UCSD-AML1 (cell line): ENCODE data around the gene IER5.

Source experiments
- DNase-seq: peaks from one replicate; lab custom pipeline; 2025; ENCODE audit not compliant: unreplicated experiment; lab: John Stamatoyannopoulos, UW

IER5 gene

DNA sequence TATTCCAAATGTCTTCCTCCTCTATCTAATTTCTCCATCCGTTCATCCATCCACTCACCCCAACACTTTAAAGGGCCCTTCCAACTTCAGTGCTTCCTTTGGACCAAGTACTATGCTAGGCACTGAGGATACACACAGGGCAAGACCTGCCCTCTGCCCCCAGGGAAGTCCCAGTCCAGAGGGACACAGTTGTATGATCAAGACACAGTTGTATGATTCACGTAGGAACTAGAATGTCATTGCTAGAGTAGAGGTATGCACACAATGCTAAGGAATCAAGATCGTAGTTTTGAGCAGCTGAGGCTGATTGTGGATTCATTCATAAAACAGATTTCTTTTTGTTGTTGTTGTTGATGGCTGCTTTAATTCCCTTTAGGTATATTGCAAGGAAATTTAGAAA is 11.6 kb upstream of the IER5 start:
- no peak for DNase-seq

DNA sequence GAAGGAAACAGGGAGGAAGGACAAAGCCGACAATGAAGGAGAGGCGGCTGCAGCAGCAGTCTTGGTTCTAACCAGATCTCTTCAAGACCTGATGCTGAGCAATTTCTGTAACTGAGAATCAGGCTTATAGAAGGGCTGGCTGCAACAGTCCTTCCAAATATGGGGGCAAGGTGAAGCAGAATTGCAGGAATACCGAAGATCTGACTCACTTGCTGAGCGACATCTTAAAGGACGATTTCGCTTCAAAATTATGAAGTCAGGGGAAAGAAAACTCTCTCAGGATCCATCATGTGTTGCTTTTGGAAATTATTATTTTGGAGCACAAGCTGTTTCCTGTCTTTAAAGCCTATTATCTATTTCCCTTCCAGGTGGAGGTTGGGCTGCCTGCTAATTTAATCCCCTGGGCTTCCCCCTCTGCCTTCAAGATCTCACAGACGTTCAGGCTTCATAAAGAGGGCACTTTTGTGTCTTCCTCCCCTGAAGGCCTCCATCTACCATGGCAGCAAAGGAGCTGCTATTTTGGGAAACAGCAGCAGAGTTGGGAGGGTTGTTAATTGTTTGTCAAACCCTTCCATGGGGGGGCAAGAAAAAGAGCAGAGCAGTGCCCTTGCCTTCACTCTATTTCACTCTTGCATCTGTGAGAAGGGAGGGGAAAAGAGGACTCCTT is 10.8 kb upstream of the IER5 start:
- DNase-seq, result no peak

DNA sequence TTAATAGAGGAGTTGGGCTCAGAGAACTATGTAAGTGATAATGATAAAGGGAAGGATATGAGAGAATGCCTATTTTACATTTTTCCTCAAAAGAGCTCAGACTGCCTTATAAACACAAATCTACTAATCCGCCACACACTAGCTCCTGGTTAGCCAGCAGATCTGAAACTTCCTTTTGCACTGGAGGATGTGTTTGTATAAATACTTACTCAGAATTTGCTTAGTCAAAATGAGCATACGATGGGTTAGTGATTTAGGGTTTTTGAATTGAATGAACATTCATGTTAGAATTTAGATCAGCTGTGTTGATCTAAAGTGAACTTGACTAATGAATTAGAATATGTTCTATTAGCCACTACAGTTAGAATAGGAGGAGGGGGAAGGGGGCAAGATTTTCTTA is 9.1 kb upstream of the IER5 start:
- no peak for DNase-seq

DNA sequence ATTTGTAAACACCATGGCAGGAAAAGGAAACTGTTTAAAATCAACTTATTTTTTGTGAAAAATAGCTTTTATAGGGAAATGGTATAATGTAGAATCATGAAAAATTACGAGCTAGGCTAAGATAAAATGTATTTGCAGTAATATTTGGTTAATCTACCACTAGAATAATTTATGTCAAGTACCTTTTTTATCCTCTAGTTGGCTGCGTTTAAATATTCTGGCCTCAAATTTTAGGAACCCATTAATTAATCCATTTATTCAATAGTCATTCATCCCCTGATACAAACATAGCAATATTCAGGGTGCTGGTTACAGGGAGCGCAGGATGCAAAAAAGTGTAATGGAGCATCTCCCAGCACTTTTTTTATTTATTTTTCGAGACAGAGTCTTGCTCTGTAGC is 8.6 kb upstream of the IER5 start:
- no peak for DNase-seq

DNA sequence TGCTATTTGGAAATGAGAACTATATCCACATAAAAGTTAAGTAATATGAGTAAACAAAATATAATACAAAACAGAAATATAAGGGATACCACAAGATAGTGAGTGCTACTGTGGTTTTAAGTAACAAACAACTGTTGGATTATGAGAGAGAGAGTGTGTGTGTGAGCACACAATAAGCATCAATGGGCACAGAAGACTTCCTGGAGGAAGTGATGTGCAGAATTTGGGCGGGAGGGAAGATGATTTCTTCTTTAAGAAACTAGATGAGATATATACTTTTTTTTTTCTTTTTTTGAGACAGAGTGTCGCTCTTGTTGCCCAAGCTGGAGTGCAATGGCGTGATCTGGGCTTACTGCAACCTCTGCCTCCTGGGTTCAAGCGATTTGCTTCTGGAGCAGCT is 7.9 kb upstream of the IER5 start:
- no peak for DNase-seq

DNA sequence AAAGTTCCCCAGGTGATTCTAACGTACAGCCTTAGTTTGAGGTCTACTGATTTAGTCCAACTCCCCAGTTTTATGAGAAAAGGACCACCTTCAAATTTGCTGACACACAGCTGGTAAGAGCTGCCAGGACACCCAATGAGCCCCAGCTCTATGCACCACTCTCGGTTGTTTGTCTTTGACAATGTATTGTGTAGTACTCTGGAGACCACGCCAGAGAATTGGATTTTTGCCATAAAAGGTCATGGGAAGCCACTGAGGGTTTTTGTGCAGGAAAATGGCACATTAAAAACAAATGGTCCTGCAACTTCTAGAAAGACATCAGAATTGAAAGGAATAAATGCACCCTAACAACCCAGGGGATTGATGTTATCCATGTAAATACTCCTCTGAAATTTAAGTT is 7.1 kb upstream of the IER5 start:
- no peak for DNase-seq

DNA sequence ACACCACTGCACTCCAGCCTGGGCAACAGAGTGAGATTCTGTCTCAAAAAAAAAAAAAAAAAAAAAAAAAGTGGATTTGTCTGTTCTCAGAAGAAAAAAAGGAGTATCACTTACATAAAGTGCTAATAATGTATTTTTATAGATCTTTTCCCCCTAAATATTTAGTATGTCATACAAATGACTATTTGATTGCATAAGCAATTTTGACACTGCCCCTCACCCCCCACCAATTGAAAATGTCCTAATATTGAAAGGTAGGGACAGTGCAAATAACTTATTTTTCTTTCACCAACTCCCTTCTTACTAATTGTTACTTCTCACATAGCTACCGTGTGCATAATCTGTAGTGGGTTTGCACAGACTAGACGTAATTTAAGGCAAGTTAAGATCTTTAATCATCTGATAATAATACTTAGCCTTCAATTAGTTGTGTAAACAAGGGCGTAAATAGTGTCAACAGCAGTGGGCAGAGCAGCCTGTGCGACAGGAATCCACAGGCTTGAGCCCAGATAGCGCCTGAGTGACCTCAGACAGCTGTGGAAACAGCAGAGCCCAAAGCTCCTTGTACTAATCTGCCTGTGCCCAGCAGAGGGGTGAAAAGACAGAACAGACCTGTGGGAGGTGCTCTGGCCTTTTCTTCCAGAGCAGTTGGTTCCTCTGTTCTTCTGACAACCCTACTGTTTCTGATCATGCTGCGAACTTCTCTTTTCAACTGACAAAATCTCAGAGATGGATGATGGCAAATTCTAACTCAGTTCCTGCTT is 4.5 kb upstream of the IER5 start:
- peak; percentile 59 for DNase-seq

DNA sequence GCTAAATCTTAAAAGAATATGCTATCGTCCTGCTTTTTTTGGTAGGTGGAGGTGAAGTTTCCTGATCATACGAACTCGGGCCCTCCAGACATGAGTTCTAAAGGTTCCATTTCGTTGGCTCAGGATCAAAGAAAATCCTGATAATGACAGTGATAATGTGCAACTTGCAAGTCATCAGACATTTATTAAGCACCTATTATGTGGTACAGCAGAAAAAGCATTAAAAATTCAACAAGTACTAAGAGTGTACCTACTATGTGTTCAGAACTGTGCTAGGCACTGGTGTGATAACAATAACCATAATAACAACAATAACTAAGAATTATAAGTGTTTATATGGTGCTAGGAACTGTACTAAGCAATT is 3.9 kb upstream of the IER5 start:
- DNase-seq, result no peak

DNA sequence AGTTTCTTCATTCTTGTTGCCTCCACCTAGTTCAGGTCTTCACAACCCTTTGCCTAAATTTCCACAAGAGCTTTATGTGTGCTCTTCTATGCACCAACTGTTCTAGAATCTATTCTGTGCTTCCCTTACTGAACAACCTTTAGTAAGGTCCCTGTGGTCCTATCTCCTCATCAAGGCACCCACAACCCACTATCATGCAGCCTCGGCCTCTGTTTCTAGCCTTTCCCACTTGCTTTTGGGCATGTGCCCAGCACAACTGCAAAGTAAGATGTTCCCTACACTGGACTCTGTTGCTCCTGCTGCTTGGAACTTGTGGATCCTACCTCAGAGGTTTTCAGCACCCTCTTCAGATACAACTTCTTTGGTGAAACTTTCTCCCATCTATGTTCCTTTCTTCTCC is 2.4 kb upstream of the IER5 start:
- no peak for DNase-seq

DNA sequence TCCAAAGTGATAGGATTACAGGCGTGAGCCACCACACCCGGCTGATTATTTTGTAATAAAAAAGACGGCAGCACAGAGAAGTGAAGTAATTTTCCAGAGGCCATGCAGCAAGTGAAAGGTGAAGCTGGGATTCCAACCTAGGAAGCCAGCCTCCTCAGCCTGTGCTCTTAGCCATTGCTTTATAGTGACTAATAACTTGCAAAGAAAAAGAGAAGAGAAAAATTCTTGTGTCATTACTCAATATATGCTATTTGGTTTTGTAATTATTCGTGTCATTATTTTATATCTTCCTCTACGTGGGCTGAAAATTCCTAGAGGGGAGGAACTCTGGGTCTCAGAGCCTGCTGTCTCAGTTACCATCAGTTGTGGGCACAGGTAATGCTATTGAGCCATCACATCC is 1.6 kb upstream of the IER5 start:
- no peak for DNase-seq

DNA sequence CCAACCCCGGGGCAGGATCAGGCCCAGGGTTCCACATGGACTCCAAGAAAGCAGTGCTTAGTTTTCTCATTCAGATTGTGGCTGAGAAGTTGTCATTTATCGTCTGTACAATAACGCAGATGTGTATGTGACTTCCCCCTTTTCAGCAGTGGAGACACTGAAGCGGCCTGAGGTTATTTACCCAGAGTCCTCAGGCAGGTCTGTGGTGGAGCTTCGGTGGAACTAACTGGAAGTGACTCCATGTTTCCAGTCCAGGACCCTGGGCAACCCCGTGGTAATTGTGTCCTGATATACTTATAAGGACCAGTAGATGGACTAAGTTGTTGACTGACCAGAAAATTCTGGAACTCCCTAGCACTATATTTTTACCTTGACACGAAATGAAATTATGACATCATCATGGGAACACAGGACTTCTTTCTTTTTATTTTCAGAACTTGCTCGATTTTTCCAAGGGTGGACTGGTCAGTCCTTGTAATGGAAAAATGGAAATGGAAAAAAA is 1.0 kb upstream of the IER5 start:
- DNase-seq, result peak; percentile 55

DNA sequence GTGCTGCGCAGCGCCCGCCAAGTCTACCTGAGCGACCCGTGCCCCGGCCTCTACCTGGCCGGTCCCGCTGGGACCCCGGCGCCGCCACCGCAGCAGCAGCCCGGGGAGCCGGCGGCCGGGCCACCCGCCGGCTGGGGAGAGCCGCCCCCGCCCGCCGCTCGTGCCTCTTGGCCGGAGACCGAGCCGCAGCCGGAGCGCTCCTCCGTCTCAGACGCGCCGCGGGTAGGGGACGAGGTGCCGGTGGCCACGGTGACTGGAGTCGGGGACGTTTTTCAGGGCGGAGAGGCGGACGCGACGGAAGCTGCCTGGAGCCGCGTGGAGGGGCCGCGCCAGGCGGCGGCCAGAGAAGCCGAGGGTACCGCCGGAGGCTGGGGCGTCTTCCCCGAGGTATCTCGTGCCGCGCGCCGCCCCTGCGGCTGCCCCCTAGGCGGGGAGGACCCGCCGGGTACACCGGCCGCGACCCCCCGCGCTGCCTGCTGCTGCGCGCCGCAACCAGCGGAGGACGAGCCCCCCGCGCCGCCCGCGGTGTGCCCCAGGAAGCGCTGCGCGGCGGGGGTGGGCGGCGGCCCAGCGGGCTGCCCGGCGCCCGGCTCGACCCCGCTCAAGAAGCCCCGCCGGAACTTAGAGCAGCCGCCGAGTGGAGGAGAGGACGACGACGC is 646 bp downstream of the IER5 start:
- DNase-seq, result peak; percentile 42

DNA sequence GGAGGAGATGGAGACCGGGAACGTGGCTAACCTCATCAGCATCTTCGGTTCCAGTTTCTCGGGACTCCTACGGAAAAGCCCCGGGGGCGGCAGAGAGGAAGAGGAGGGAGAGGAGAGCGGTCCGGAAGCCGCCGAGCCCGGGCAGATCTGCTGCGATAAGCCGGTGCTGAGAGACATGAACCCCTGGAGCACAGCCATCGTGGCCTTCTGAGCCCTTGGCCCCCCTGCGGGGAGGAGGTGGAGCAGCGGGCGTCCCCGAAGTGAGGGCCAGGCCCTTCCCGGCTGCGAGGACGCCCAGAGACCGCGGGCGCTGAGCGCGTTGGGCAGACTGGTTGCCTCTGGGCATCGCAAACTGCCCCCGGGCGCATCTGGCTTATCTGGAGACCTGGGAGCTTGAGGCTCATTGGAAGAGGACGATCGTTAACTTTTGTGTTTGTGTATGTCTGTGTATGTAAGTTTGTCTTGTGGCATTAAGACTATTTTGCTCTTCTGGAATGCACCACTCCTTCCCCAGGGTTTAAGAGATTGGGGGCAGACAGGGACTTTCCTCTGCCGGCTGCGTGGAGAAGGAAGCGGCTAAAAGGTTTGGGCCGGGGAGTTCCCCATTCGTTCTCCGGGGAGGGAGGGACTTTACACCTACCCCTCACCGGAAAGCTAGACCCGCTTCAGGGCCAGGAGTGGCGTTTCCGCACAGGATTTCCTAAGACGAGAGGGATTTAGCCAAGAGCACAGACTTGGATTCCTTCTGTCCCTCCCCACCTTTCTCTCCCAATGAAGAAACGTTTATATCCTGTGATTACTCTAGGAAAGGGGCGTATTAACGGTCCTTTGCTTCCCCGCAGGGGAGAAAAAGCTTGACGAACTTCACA is 1.4 kb downstream of the IER5 start:
- DNase-seq, result peak; percentile 72

DNA sequence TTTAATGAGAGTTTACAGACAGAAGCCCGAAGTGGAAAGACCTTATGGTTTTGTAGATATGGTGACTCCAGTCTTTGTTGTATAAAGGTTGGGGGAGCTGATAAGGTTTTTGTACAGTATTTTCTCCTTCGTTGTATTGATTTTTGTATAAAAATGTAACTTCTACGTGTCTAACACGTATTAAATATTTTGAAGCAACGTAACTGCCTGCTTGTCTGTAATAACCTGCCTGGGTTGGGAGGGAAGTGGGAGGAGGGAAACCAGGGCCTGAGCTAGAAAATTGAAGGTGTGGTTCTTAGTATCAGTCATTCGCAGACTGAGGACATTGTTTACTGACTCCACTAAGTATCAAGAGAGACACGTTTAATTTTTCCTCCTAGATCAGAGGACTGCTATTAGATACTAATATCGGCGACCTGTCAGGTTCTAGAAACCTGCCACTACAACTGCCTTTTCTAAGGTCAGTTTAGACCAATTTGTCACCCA is 2.2 kb downstream of the IER5 start:
- no peak for DNase-seq

DNA sequence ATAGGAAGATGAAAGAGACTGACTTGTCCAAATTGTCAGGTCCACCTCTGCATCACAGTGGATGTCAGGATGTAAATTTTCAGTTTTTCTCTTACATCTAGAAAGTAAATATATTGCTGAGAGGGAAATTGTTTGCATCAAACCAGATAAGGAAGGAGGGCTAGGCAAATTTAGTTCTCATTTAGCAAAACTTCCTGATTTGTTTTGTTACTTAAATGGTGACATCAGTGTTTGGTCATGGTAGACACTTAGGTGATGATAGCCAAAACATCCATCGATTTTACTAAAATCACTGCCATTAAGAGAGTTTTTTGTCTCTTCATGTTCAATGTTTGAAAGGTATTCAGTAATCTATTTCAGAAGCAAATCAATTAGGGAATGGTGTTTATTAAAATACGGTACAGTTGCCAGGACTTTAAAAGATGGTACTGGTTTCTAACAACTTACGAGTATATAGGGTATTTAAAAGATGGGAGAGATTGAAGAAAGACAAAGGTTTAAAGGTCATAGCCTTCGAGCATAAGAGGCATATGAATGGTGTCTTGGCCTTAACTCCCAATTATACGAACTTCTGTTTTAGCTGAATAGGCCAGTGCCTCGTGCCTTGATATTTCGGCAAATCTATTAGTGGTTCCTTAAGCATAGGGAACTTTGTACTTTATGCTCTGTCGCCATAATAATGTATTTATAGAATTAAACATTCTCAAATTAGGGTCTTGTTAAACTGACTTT is 3.0 kb downstream of the IER5 start:
- no peak for DNase-seq

DNA sequence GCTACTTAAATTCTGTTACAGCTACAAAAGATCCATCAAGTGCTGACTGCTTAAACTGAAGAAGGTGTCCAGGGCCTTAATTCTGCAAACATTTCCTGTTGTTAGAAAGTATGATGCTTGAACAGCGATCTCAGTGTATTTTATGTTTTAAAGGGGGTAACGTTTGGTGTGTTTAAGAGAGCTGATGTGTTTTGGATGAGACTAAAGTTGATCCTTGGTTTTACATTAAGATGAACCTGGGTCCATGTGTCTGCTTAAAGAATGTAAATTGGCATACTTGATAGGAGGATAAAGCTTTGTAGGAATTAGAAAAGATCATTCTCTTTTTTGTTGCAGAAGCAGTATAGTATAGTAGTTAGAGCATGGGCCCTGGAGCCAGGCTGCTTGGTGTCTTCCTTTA is 3.6 kb downstream of the IER5 start:
- no peak for DNase-seq

DNA sequence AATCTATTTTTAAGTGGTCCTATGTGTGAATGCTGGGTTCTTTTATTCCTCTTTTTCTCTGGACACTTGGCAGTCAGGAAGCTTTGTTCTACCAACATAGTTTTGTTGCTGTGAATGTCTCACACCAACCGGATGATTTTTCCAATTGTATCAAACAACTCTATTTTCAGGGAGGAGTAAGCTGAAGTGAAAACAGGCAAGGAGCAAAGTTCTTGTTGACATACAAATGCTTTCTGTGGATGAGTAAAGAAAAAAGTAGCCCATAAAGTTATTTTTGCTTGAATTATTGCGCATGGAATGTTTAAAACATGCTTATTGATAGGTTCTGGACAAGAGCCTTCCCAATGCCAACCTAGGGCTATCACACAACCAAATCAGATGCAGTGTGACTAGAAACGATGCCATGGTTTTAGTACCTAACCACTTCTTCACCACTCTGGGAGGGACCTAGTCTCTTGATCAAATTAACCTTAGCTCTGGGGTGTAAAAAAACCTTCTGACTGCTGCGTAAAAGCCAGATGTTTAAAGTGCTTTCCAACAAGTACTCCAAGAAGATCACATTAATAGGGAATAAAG is 4.5 kb downstream of the IER5 start:
- no peak for DNase-seq

DNA sequence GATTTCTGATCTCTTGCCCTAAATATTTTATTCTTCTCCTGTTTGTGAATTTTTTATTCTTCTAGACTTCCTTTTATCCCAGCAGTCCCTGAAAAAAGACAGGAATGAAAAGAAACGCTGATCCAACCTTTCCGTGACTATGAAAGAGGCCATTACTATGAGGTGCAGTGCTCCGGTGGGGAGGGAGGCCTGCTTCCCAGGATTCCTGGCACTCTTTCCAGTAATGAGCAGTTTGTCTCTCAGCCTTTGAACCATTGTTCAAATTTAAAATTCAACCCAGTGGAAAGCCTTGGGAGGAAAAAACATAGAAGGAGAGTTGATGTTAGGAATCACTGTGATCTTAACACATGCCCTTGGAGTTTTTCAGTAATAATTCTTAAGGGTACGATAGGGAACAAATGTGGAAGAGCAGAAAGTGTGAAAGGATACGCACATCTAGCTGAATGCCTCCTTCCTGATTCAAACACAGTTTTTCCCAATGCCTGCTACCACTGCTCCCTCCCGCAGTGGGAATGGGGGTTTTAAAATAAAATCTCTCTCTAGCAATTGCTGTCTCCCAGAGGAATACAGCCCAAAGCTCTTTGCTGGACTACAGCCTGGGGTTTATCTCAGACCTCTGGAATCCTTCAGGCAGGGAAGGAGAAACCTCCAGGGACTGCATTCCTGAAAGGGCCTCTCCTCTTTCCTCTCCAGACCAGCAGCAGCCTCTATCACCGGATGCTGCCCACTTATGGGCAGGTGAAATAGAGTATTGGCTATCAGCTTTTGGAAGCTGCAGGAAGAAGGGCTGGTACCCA is 6.1 kb downstream of the IER5 start:
- DNase-seq, result no peak

DNA sequence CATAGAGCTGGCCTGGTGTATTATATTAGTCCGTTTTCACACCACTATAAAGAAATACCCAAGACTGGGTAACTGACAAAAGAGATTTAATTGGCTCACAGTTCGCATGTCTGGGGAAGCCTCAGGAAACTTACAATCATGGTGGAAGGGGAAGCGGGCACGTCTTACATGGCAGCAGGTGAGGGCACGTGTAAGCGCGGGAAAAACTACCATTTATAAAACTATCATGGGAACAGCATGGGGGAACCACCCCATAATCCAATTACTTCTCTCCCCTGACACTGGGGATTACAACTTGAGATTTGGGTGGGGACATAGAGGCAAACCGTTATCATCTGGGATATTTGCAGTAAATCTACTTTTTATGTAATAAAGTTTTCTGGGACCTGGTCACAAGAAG is 6.8 kb downstream of the IER5 start:
- no peak for DNase-seq
